HL-60 (cell line): ENCODE results near the gene HSBP1.

Experiments used
- DNase-seq, 2 experiments: peaks; one replicate each; pipeline ENCODE4 v3.0.0-alpha.2; 2010 to 2020; ENCODE audit warnings: low read depth in 1 of 2, low spot score in 1 of 2
- H3K27ac ChIP-seq: fragments of 250-450 bp; sonication (Bioruptor Pico); replicated peaks from 2 replicates; pipeline ENCODE4 v1.5.1; 2020; ENCODE audit warnings: mild to moderate bottlenecking, moderate library complexity
- H3K27me3 ChIP-seq: fragments of 250-450 bp; sonication (Bioruptor Pico); 2 replicates; pipeline ENCODE4 v1.5.1; 2021; ENCODE audit warnings: mild to moderate bottlenecking, moderate library complexity; ENCODE audit not compliant: insufficient read depth, poor library complexity, severe bottlenecking
- H3K4me3 ChIP-seq: replicated peaks from 2 replicates; pipeline ENCODE4 v1.5.1; 2011; ENCODE audit warnings: mild to moderate bottlenecking, control low read depth, low read length; ENCODE audit not compliant: insufficient read depth
- GABPA ChIP-seq: IDR thresholded peaks from 2 replicates; pipeline ENCODE4 v1.6.1; 2012; ENCODE audit warnings: low read depth
- POLR2AphosphoS5 ChIP-seq: IDR thresholded peaks from 2 replicates; pipeline ENCODE4 v1.6.1; 2012; ENCODE audit warnings: low read depth
- SPI1 ChIP-seq: IDR thresholded peaks from 2 replicates; pipeline ENCODE4 v1.6.1; 2012; ENCODE audit warnings: low read depth, mild to moderate bottlenecking, borderline replicate concordance
- TF ChIP-seq, protein P1 (sequence below): IDR thresholded peaks from one replicate; pipeline ENCODE4 v1.5.1; 2011; ENCODE audit warnings: low read length, control low read depth, inconsistent platforms; ENCODE audit not compliant: insufficient read depth
- TF ChIP-seq, protein P2 (sequence below): IDR thresholded peaks from 2 replicates; pipeline ENCODE4 v1.6.1; 2012; ENCODE audit warnings: low read depth; ENCODE audit not compliant: insufficient replicate concordance

Gene HSBP1

DNA sequence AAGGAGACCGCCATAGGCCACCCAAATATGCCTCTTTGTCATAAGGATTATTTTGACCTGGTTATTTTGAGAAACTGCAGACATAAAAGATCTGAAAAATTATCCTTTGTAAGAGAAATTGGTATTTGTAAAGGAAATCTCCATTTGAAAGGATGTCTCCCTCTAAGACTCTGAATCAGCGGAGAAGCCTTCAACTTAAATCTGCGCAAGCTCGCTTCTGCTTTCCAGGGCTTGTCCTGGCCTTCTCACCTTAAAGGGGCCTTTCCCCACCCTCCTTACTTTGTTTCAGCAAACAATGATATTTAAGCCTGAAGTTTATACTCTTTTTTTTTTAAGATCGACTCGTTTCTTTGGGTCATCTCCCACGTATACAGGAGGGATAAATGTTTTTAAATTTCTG lies 34.5 kb downstream of the HSBP1 start:
- TF ChIP-seq, protein P1, sequence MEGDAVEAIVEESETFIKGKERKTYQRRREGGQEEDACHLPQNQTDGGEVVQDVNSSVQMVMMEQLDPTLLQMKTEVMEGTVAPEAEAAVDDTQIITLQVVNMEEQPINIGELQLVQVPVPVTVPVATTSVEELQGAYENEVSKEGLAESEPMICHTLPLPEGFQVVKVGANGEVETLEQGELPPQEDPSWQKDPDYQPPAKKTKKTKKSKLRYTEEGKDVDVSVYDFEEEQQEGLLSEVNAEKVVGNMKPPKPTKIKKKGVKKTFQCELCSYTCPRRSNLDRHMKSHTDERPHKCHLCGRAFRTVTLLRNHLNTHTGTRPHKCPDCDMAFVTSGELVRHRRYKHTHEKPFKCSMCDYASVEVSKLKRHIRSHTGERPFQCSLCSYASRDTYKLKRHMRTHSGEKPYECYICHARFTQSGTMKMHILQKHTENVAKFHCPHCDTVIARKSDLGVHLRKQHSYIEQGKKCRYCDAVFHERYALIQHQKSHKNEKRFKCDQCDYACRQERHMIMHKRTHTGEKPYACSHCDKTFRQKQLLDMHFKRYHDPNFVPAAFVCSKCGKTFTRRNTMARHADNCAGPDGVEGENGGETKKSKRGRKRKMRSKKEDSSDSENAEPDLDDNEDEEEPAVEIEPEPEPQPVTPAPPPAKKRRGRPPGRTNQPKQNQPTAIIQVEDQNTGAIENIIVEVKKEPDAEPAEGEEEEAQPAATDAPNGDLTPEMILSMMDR, result no peak
- TF ChIP-seq GABPA (no peak), POLR2AphosphoS5 (no peak), SPI1 (no peak)
- TF ChIP-seq, protein P2, sequence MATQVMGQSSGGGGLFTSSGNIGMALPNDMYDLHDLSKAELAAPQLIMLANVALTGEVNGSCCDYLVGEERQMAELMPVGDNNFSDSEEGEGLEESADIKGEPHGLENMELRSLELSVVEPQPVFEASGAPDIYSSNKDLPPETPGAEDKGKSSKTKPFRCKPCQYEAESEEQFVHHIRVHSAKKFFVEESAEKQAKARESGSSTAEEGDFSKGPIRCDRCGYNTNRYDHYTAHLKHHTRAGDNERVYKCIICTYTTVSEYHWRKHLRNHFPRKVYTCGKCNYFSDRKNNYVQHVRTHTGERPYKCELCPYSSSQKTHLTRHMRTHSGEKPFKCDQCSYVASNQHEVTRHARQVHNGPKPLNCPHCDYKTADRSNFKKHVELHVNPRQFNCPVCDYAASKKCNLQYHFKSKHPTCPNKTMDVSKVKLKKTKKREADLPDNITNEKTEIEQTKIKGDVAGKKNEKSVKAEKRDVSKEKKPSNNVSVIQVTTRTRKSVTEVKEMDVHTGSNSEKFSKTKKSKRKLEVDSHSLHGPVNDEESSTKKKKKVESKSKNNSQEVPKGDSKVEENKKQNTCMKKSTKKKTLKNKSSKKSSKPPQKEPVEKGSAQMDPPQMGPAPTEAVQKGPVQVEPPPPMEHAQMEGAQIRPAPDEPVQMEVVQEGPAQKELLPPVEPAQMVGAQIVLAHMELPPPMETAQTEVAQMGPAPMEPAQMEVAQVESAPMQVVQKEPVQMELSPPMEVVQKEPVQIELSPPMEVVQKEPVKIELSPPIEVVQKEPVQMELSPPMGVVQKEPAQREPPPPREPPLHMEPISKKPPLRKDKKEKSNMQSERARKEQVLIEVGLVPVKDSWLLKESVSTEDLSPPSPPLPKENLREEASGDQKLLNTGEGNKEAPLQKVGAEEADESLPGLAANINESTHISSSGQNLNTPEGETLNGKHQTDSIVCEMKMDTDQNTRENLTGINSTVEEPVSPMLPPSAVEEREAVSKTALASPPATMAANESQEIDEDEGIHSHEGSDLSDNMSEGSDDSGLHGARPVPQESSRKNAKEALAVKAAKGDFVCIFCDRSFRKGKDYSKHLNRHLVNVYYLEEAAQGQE, result no peak

GRCh38 chr16:83842756-83843507 lies 35.2 kb downstream of the HSBP1 start:
- H3K4me3 ChIP-seq, result no peak overlapping the region
- H3K27ac ChIP-seq, result peak overlapping the region; percentile 62
- peak; percentile 50 to 67 for DNase-seq
- H3K27me3 ChIP-seq, result no peaks in the 10 kb centered on the region
- TF ChIP-seq, protein P1, result no peak
- TF ChIP-seq GABPA (no peak), SPI1 (no peak), POLR2AphosphoS5 (no peak)
- TF ChIP-seq, protein P2, result no peak

More for the DNA sequence above, 34.5 kb downstream of the HSBP1 start:
- H3K27me3 ChIP-seq, result no peaks in the 10 kb centered on the region
- peak overlapping the region; percentile 62 for H3K27ac ChIP-seq
- H3K4me3 ChIP-seq, result no peak overlapping the region
- DNase-seq, result no peak

DNA sequence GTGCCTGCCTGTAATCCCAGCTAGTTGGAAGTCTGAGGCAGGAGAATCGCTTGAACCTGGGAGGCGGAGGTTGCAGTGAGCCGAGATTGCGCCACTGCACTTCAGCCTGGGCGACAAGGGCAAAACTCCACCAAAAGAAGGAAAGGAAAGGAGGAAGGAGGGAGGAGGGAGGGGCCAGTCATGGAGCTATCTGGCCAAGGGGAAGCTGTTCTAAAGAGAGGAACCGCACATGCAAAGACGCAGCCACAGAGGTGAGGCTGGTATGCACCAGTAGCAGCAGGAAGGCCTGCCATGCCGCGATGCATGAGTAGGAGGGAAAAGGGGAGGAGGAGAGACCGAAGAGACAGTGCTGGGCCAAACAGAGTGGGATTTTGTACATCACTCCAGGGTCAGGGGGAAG lies 35.9 kb downstream of the HSBP1 start:
- no peak overlapping the region for H3K4me3 ChIP-seq
- peak; percentile 84 to 88 for DNase-seq
- TF ChIP-seq SPI1, result peak; percentile 59; the same call in 1 of the 2 replicates
- TF ChIP-seq, protein P1, result no peak
- TF ChIP-seq, protein P2, result no peak
- no peak for TF ChIP-seq GABPA
- no peak for TF ChIP-seq POLR2AphosphoS5
- H3K27ac ChIP-seq, result peak overlapping the region; percentile 62
- no peaks in the 10 kb centered on the region for H3K27me3 ChIP-seq
